RWPE2 (cell line): ENCODE measurements around the gene PET117.
A peak's percentile ranks its signal among the peaks of the same experiment; 100 is the strongest.
"Not testable (repeated sequence)": the region's sequence is repeated elsewhere in the genome, so short reads cannot be mapped to it uniquely, and the experiment has no call there.

ENCODE experiments used
- ATAC-seq: fragments of 200-7000 bp; cut with Tn5 transposase; 3 replicates; pipeline ENCODE4 v1.9.1; 2021; ENCODE audit warnings: low read depth
- DNase-seq: peaks from one replicate; pipeline ENCODE4 v3.0.0-alpha.2; 2020; ENCODE audit warnings: low spot score
- H3K27ac ChIP-seq: fragments of 450-650 bp; 2 replicates; pipeline ENCODE4 v1.5.1; 2017; ENCODE audit warnings: mild to moderate bottlenecking; ENCODE audit not compliant: poor library complexity, severe bottlenecking
- H3K27me3 ChIP-seq: fragments of 250-450 bp; sonication (Bioruptor Pico); 2 replicates; pipeline ENCODE4 v1.5.1; 2021; ENCODE audit warnings: mild to moderate bottlenecking, moderate library complexity; ENCODE audit not compliant: insufficient read depth, poor library complexity, severe bottlenecking
- H3K36me3 ChIP-seq: fragments of 250-450 bp; sonication (Bioruptor Pico); 2 replicates; pipeline ENCODE4 v1.5.1; 2020; ENCODE audit warnings: low read depth, mild to moderate bottlenecking, moderate library complexity
- H3K4me1 ChIP-seq: fragments of 250-450 bp; sonication (Bioruptor Pico); 2 replicates; pipeline ENCODE4 v1.5.1; 2021; ENCODE audit warnings: mild to moderate bottlenecking, moderate library complexity; ENCODE audit not compliant: insufficient read depth, poor library complexity, severe bottlenecking
- H3K4me3 ChIP-seq: fragments of 250-450 bp; sonication (Bioruptor Pico); 2 replicates; pipeline ENCODE4 v1.5.1; 2021; ENCODE audit warnings: mild to moderate bottlenecking, moderate library complexity; ENCODE audit not compliant: severe bottlenecking
- H3K9me3 ChIP-seq: fragments of 250-450 bp; sonication (Bioruptor Pico); 2 replicates; pipeline ENCODE4 v1.5.1; 2021; ENCODE audit warnings: mild to moderate bottlenecking, moderate library complexity; ENCODE audit not compliant: severe bottlenecking
- CTCF ChIP-seq: fragments of 450-650 bp; IDR thresholded peaks from one replicate; pipeline ENCODE4 v1.5.1; 2017; ENCODE audit warnings: mild to moderate bottlenecking, moderate library complexity; ENCODE audit not compliant: poor library complexity, severe bottlenecking

Gene PET117

GRCh38 chr20:18103497-18103896 is 34.2 kb upstream of the PET117 start:
- DNase-seq (no peak), ATAC-seq (no peak)
- Histone ChIP-seq H3K27ac (no peak overlapping the region), H3K4me3 (no peak overlapping the region), H3K4me1 (no peaks in the 10 kb centered on the region), H3K27me3 (no peaks in the 10 kb centered on the region), H3K36me3 (no peaks in the 10 kb centered on the region), H3K9me3 (no peaks in the 10 kb centered on the region)
- no peak for TF ChIP-seq CTCF

GRCh38 chr20:18108326-18108725 is 29.3 kb upstream of the PET117 start:
- ATAC-seq (no peak), DNase-seq (no peak)
- Histone ChIP-seq H3K9me3 (no peaks in the 10 kb centered on the region), H3K36me3 (no peaks in the 10 kb centered on the region), H3K4me1 (no peaks in the 10 kb centered on the region), H3K27ac (no peak overlapping the region), H3K4me3 (no peak overlapping the region), H3K27me3 (no peaks in the 10 kb centered on the region)
- no peak for TF ChIP-seq CTCF

- DNase-seq, H3K36me3 ChIP-seq, ATAC-seq: not testable (repeated sequence)
These were observed 9.1 kb upstream of the PET117 start for GRCh38 chr20:18128574-18128973.

GRCh38 chr20:18132663-18133062 is 5.0 kb upstream of the PET117 start:
- Histone ChIP-seq H3K4me1 (no peaks in the 10 kb centered on the region), H3K9me3 (no peaks in the 10 kb centered on the region), H3K4me3 (no peak overlapping the region), H3K36me3 (no peaks in the 10 kb centered on the region), H3K27me3 (no peaks in the 10 kb centered on the region), H3K27ac (no peak overlapping the region)
- ATAC-seq (no peak), DNase-seq (no peak)
- no peak for TF ChIP-seq CTCF

More at GRCh38 chr20:18128574-18128973, 9.1 kb upstream of the PET117 start:
- H3K27ac ChIP-seq, H3K9me3 ChIP-seq, H3K4me1 ChIP-seq, H3K27me3 ChIP-seq, H3K4me3 ChIP-seq: not testable (repeated sequence)

GRCh38 chr20:18133962-18134361 is 3.7 kb upstream of the PET117 start:
- Histone ChIP-seq H3K27ac (no peak overlapping the region), H3K27me3 (no peaks in the 10 kb centered on the region), H3K4me1 (no peaks in the 10 kb centered on the region), H3K36me3 (no peaks in the 10 kb centered on the region), H3K9me3 (no peaks in the 10 kb centered on the region), H3K4me3 (no peak overlapping the region)
- TF ChIP-seq CTCF: no peak
- ATAC-seq (no peak), DNase-seq (no peak)

GRCh38 chr20:18138266-18138582 is 561 bp downstream of the PET117 start:
- H3K9me3 ChIP-seq: no peaks in the 10 kb centered on the region
- ATAC-seq (peak; percentile 54), DNase-seq (no peak)
- H3K27ac ChIP-seq: peak overlapping the region; percentile 63
- H3K27me3 ChIP-seq: no peaks in the 10 kb centered on the region
- H3K4me3 ChIP-seq: peak overlapping the region; percentile 76
- H3K4me1 ChIP-seq: peaks cover 4% of the 10 kb centered on the region
- no peak for TF ChIP-seq CTCF
- H3K36me3 ChIP-seq: peaks cover 13% of the 10 kb centered on the region
